NT2/D1 (cell line): ENCODE results near the gene RENBP.

Source experiments
- DNase-seq: peaks from one replicate; pipeline ENCODE4 v3.0.0-alpha.2; 2011; ENCODE audit warnings: low read depth, low spot score
- H3K27me3 ChIP-seq: 2 replicates; pipeline ENCODE4 v1.6.0; 2011; ENCODE audit warnings: mild to moderate bottlenecking; ENCODE audit not compliant: insufficient read length, insufficient read depth
- H3K36me3 ChIP-seq: 2 replicates; pipeline ENCODE4 v1.6.1; 2011; ENCODE audit warnings: mild to moderate bottlenecking, low read length, mixed read lengths; ENCODE audit not compliant: insufficient read depth, insufficient read length
- H3K4me1 ChIP-seq: 2 replicates; pipeline ENCODE4 v1.5.1; 2011; ENCODE audit not compliant: insufficient read depth, insufficient read length
- H3K4me3 ChIP-seq: 2 replicates; pipeline ENCODE4 v1.5.1; 2011; ENCODE audit warnings: low read depth; ENCODE audit not compliant: insufficient read length
- H3K9ac ChIP-seq: 2 replicates; pipeline ENCODE4 v1.6.0; 2011; ENCODE audit warnings: low read depth; ENCODE audit not compliant: insufficient read length
- H3K9me3 ChIP-seq: 2 replicates; pipeline ENCODE4 v1.5.1; 2011; ENCODE audit warnings: mild to moderate bottlenecking, low read length; ENCODE audit not compliant: insufficient read depth
- SUZ12 ChIP-seq: IDR thresholded peaks from 2 replicates; pipeline ENCODE4 v1.6.1; 2011; ENCODE audit not compliant: insufficient read length, insufficient read depth; ENCODE audit errors: extremely low read depth
- YY1 ChIP-seq: IDR thresholded peaks from 2 replicates; pipeline ENCODE4 v1.6.1; 2011; ENCODE audit not compliant: insufficient read length, insufficient read depth
- ZNF274 ChIP-seq: IDR thresholded peaks from 2 replicates; pipeline ENCODE4 v1.6.1; 2011; ENCODE audit warnings: mild to moderate bottlenecking, low read depth, low read length

The RENBP gene

GRCh38 chrX:153951683-153952372 lies 7.4 kb upstream of the RENBP start:
- Histone ChIP-seq H3K4me1 (peaks cover 3% of the 10 kb centered on the region), H3K9me3 (no peaks in the 10 kb centered on the region), H3K27me3 (no peaks in the 10 kb centered on the region), H3K4me3 (no peak overlapping the region), H3K36me3 (peaks cover 80% of the 10 kb centered on the region), H3K9ac (no peak overlapping the region)
- no peak for DNase-seq
- no peak for TF ChIP-seq ZNF274
- TF ChIP-seq YY1 = no peak

- Histone ChIP-seq H3K9me3 (no peaks in the 10 kb centered on the region), H3K36me3 (peaks cover 71% of the 10 kb centered on the region), H3K9ac (no peak overlapping the region), H3K27me3 (no peaks in the 10 kb centered on the region), H3K4me1 (peaks cover 3% of the 10 kb centered on the region), H3K4me3 (no peak overlapping the region)
- TF ChIP-seq YY1 (no peak), ZNF274 (no peak), SUZ12 (no peak)
- no peak for DNase-seq
These were observed 5.7 kb upstream of the RENBP start for GRCh38 chrX:153950127-153950526.

- no peaks in the 10 kb centered on the region for H3K9me3 ChIP-seq
- peaks cover 62% of the 10 kb centered on the region for H3K36me3 ChIP-seq
- peaks cover 3% of the 10 kb centered on the region for H3K4me1 ChIP-seq
- no peak for TF ChIP-seq SUZ12
- no peak for TF ChIP-seq YY1
- TF ChIP-seq ZNF274 = no peak
- no peak for DNase-seq
- H3K9ac ChIP-seq = no peak overlapping the region
- no peaks in the 10 kb centered on the region for H3K27me3 ChIP-seq
- H3K4me3 ChIP-seq = no peak overlapping the region
These were observed 4.7 kb upstream of the RENBP start for GRCh38 chrX:153948847-153949805.

DNA sequence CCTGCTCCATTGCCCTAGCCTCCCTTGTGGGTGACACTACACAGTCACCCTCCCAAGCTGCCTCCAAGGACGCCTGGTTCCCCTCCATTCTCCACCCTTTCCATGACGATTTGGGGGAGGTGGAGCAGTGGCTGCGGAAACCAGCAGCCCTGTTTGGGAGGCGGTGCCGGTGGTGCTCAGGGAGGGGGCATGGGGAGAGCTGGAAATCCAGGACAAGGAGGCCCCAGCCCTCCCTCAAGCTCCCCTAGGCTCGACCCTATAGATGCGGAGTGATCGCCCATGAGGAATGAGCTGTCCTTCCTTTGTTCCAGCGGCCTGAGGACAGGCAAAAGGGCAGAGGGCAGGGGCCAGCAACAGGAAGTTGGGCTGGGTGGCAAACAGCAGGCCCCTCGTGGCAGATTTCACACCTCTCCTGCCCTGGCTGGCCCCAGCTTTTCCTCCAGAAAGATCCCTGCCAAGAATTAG lies 3.6 kb upstream of the RENBP start:
- no peak for TF ChIP-seq YY1
- no peak for TF ChIP-seq ZNF274
- no peak for TF ChIP-seq SUZ12
- no peak overlapping the region for H3K9ac ChIP-seq
- H3K4me3 ChIP-seq = no peak overlapping the region
- peaks cover 52% of the 10 kb centered on the region for H3K36me3 ChIP-seq
- DNase-seq = no peak
- no peaks in the 10 kb centered on the region for H3K27me3 ChIP-seq
- no peaks in the 10 kb centered on the region for H3K9me3 ChIP-seq
- peaks cover 7% of the 10 kb centered on the region for H3K4me1 ChIP-seq

DNA sequence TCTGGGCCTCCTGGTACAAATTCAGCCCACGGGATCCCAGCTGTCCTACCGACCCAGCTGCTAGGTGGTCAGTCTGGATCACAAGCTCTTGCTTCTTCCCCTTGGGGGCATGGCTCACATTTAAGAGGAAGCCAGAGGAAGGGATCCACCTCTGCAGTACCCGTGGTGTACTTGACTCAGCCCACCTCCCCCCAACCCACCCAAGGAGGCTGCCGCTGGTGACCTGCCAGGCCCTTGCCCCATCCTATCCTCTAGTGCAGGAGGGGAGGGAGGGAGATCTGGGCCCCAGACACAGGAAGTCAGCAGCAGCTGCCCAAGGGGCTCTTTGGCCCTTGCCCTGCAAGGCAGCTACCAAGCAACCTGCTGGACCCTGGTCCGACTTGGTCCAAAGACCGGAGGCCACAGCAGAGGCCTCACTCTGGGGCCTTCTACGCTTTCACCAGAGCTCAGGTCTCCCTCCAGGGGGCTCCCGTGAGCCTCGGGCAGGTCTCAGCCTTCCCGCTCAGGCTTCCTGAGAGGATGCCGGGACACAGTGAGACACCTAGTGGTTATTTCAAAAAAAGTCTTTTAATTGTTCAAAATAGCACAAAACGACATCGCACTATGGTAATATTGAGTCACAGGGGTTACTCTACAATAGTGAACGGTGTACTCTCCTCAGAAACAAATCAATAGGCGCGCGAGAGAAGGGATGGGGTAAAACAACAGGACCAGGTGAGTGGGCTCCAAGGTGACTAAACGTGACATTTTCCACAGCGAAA lies 2.7 kb upstream of the RENBP start:
- Histone ChIP-seq H3K4me3 (no peak overlapping the region), H3K9ac (peak overlapping the region; percentile 10), H3K36me3 (peaks cover 43% of the 10 kb centered on the region), H3K4me1 (peaks cover 7% of the 10 kb centered on the region), H3K9me3 (no peaks in the 10 kb centered on the region), H3K27me3 (no peaks in the 10 kb centered on the region)
- TF ChIP-seq SUZ12 (no peak), ZNF274 (no peak), YY1 (no peak)
- no peak for DNase-seq

- no peak for DNase-seq
- no peak overlapping the region for H3K9ac ChIP-seq
- H3K9me3 ChIP-seq = no peaks in the 10 kb centered on the region
- no peak overlapping the region for H3K4me3 ChIP-seq
- no peaks in the 10 kb centered on the region for H3K27me3 ChIP-seq
- H3K36me3 ChIP-seq = peaks cover 34% of the 10 kb centered on the region
- peaks cover 7% of the 10 kb centered on the region for H3K4me1 ChIP-seq
- TF ChIP-seq ZNF274 (no peak), SUZ12 (no peak), YY1 (no peak)
These were observed 1.8 kb upstream of the RENBP start for GRCh38 chrX:153945956-153946943.
